ENCODE data around the gene ASPDH.

Gene ASPDH

DNA sequence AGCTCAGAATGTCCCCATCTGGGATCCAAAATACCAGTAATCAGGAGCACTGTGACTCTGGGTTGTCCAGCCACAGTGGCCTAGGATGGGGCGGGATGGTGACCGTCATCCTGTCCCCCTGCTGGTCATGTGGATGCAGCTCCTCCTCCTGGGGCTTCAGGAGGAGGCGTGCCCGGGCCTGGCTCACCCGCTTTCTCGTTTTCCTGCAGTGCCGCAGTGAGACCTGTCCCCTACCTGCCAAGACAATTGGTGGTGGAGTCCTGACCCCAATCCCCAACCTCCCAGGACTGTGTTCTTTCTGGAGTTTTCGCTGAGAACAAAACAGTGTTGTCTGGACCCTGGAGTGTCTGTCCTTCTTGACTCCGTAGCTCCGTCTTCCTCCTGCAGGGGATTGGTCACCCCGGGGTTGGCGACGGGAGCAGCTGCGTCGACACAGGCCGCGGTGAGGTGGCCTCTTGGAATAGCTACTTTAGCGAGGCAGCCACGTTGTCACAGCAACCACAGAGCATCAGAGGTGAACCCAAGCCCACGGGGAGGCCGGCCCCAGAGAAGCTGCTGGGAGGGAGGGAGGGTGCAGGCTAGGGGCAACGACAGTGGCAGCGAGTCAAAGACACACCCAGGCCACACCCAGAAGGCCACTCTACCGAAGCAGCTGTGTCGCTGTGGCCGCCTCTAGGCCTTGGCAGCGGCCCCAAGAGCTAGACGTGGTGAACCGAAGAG is 47.6 kb downstream of the ASPDH start:
- Histone ChIP-seq H4K20me1 (ENCODE audit: insufficient read depth) (no peaks in the 10 kb centered on the region), H2AFZ (ENCODE audit: low read depth) (no peak overlapping the region), H3K27me3 (ENCODE audit: insufficient read depth, low read depth) (peaks cover 62% of the 10 kb centered on the region), H3K9ac (no peak overlapping the region), H3K36me3 (ENCODE audit: insufficient read depth) (no peaks in the 10 kb centered on the region), H3K79me2 (ENCODE audit: insufficient read depth, low read depth) (no peaks in the 10 kb centered on the region), H3K27ac (no peak overlapping the region), H3K4me3 (IDR thresholded peaks at IDR 0.05; ENCODE audit: insufficient read depth, low read depth, low read length) (no peak overlapping the region), H3K4me2 (no peak overlapping the region), H3K4me1 (ENCODE audit: low read depth, poor library complexity, severe bottlenecking) (no peaks in the 10 kb centered on the region)
- TF ChIP-seq, protein P1, sequence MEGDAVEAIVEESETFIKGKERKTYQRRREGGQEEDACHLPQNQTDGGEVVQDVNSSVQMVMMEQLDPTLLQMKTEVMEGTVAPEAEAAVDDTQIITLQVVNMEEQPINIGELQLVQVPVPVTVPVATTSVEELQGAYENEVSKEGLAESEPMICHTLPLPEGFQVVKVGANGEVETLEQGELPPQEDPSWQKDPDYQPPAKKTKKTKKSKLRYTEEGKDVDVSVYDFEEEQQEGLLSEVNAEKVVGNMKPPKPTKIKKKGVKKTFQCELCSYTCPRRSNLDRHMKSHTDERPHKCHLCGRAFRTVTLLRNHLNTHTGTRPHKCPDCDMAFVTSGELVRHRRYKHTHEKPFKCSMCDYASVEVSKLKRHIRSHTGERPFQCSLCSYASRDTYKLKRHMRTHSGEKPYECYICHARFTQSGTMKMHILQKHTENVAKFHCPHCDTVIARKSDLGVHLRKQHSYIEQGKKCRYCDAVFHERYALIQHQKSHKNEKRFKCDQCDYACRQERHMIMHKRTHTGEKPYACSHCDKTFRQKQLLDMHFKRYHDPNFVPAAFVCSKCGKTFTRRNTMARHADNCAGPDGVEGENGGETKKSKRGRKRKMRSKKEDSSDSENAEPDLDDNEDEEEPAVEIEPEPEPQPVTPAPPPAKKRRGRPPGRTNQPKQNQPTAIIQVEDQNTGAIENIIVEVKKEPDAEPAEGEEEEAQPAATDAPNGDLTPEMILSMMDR (conservative IDR thresholded peaks at IDR 0.05; ENCODE audit: low read depth, low read length) = no peak

DNA sequence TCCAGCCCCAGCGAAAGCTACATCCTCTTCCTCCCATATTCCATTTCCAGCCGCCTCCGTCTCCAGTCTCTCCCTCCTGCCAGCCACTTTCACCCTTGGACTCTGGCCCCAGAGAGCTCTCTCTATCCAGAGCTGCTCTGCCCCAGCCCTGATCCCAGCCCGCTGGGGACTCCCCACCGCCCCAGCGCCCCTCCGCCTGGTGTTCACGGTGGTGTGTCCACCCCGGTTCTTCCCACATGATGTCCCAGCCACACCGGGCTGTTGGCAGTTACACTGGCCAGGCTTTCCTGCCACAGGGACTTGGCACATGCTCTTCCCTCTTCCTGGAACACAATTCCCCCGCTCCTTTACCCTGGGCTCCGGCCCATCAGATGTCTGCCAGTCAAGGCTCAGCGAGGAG is 48.7 kb downstream of the ASPDH start:
- H3K36me3 ChIP-seq (ENCODE audit: insufficient read depth) = no peaks in the 10 kb centered on the region
- no peak overlapping the region for H3K4me2 ChIP-seq
- H3K27ac ChIP-seq = no peak overlapping the region
- H3K4me3 ChIP-seq (IDR thresholded peaks at IDR 0.05; ENCODE audit: insufficient read depth, low read depth, low read length) = no peak overlapping the region
- TF ChIP-seq, protein P1 (conservative IDR thresholded peaks at IDR 0.05; ENCODE audit: low read depth, low read length) = no peak
- no peak overlapping the region for H2AFZ ChIP-seq (ENCODE audit: low read depth)
- H3K9ac ChIP-seq = no peak overlapping the region
- no peaks in the 10 kb centered on the region for H3K4me1 ChIP-seq (ENCODE audit: low read depth, poor library complexity, severe bottlenecking)
- H3K27me3 ChIP-seq (ENCODE audit: insufficient read depth, low read depth) = peaks cover 67% of the 10 kb centered on the region
- no peaks in the 10 kb centered on the region for H3K79me2 ChIP-seq (ENCODE audit: insufficient read depth, low read depth)
- H4K20me1 ChIP-seq (ENCODE audit: insufficient read depth) = no peaks in the 10 kb centered on the region

DNA sequence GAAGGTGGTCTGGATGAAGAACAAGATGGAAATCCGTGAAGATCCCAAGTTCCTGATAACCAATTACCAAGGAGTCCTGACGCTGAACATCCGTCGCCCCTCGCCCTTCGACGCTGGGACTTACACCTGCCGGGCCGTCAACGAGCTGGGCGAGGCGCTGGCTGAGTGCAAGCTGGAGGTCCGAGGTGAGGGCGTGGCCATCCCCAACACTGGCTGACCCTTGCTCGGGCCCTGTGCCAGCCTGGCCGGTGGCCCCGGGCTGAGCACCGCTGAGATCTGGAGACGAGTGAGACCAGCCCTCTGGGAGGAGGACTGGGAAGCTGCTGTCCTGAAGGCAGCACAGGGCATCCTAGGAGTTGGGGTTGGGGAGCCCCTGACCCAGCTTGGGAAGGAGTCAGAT is 49.4 kb downstream of the ASPDH start:
- H3K9ac ChIP-seq = no peak overlapping the region
- H3K36me3 ChIP-seq (ENCODE audit: insufficient read depth) = no peaks in the 10 kb centered on the region
- H3K27ac ChIP-seq = no peak overlapping the region
- no peaks in the 10 kb centered on the region for H3K79me2 ChIP-seq (ENCODE audit: insufficient read depth, low read depth)
- TF ChIP-seq, protein P1 (conservative IDR thresholded peaks at IDR 0.05; ENCODE audit: low read depth, low read length) = no peak
- H2AFZ ChIP-seq (ENCODE audit: low read depth) = no peak overlapping the region
- H3K4me3 ChIP-seq (IDR thresholded peaks at IDR 0.05; ENCODE audit: insufficient read depth, low read depth, low read length) = no peak overlapping the region
- H3K4me1 ChIP-seq (ENCODE audit: low read depth, poor library complexity, severe bottlenecking) = no peaks in the 10 kb centered on the region
- H3K27me3 ChIP-seq (ENCODE audit: insufficient read depth, low read depth) = peaks cover 64% of the 10 kb centered on the region
- no peak overlapping the region for H3K4me2 ChIP-seq
- H4K20me1 ChIP-seq (ENCODE audit: insufficient read depth) = no peaks in the 10 kb centered on the region

DNA sequence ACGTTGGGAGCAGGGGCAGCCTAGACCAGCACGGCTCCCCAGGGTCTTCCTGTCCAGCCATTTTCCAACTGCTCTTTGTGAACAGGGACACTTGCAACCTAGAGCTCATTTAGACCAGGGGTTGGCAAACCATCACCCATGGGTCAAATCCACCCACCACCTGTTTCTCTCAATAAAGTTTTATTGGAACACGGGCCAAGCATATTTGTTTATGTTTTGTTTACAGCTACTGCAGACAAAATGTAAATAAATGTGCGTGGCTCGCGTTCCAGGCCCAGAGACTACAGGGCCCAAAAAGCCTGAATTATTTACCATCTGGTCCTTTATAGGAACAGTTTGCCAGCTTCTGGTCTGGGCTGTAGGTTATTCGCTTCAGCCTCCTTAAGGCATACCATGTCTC is 50.7 kb downstream of the ASPDH start:
- H3K4me1 ChIP-seq (ENCODE audit: low read depth, poor library complexity, severe bottlenecking) = no peaks in the 10 kb centered on the region
- peaks cover 50% of the 10 kb centered on the region for H3K27me3 ChIP-seq (ENCODE audit: insufficient read depth, low read depth)
- H3K9ac ChIP-seq = no peak overlapping the region
- no peak overlapping the region for H3K4me3 ChIP-seq (IDR thresholded peaks at IDR 0.05; ENCODE audit: insufficient read depth, low read depth, low read length)
- no peak overlapping the region for H2AFZ ChIP-seq (ENCODE audit: low read depth)
- no peak overlapping the region for H3K4me2 ChIP-seq
- H3K27ac ChIP-seq = no peak overlapping the region
- no peaks in the 10 kb centered on the region for H3K79me2 ChIP-seq (ENCODE audit: insufficient read depth, low read depth)
- H3K36me3 ChIP-seq (ENCODE audit: insufficient read depth) = no peaks in the 10 kb centered on the region
- TF ChIP-seq, protein P1 (conservative IDR thresholded peaks at IDR 0.05; ENCODE audit: low read depth, low read length) = no peak
- no peaks in the 10 kb centered on the region for H4K20me1 ChIP-seq (ENCODE audit: insufficient read depth)
